ENCODE results near the gene PSMD2.

The PSMD2 gene

GRCh38 chr3:184349563-184350470 lies 50.8 kb downstream of the PSMD2 start:
- no peak for DNase-seq (ENCODE audit: low spot score)
- TF ChIP-seq CTCF (IDR thresholded peaks at IDR 0.05; ENCODE audit: extremely low read depth, missing control alignments): no peak

GRCh38 chr3:184350618-184351017 lies 51.6 kb downstream of the PSMD2 start:
- no peak for TF ChIP-seq CTCF (IDR thresholded peaks at IDR 0.05; ENCODE audit: extremely low read depth, missing control alignments)
- DNase-seq (ENCODE audit: low spot score): no peak

- no peak for DNase-seq (ENCODE audit: low spot score)
- TF ChIP-seq CTCF (IDR thresholded peaks at IDR 0.05; ENCODE audit: extremely low read depth, missing control alignments): no peak
Measured at GRCh38 chr3:184351511-184352148, 52.6 kb downstream of the PSMD2 start.

- no peak for TF ChIP-seq CTCF (IDR thresholded peaks at IDR 0.05; ENCODE audit: extremely low read depth, missing control alignments)
- DNase-seq (ENCODE audit: low spot score): no peak
Measured at GRCh38 chr3:184352149-184352785, 53.2 kb downstream of the PSMD2 start.

- no peak for DNase-seq (ENCODE audit: low spot score)
- TF ChIP-seq CTCF (IDR thresholded peaks at IDR 0.05; ENCODE audit: extremely low read depth, missing control alignments): no peak
Measured at GRCh38 chr3:184352897-184353545, 54.0 kb downstream of the PSMD2 start.

- no peak for DNase-seq (ENCODE audit: low spot score)
- TF ChIP-seq CTCF (IDR thresholded peaks at IDR 0.05; ENCODE audit: extremely low read depth, missing control alignments): no peak
Measured at GRCh38 chr3:184353546-184353941, 54.5 kb downstream of the PSMD2 start.
